ENCODE data around the gene KRT9.

DNA sequence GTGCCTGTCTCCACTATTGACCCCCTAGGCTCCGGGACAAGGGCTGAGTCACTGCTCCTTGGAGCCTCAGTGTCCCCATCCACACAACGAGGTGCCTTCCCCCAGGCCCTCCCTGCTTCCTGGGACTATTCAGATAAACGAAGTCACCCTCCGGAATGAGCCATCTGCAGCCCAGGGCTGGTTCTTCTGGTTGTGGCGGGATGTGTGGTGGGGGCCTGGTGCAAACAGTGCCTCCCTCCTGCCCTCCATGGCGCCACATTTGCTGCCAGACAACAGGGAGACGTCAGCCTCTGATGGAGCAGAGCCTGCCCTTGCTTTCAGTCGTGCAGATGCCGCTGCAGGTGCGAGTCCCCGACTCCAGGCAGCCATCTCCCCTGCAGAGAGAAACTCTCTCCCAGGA is 45.8 kb upstream of the KRT9 start:
- TF ChIP-seq CTCF (conservative IDR thresholded peaks at IDR 0.05; ENCODE audit: low read depth, low read length) (no peak), EZH2phosphoT487 (IDR thresholded peaks at IDR 0.05; ENCODE audit: borderline replicate concordance, low read length) (no peak)
